Measurements from ENCODE around the gene ARHGAP4.

Gene ARHGAP4

DNA sequence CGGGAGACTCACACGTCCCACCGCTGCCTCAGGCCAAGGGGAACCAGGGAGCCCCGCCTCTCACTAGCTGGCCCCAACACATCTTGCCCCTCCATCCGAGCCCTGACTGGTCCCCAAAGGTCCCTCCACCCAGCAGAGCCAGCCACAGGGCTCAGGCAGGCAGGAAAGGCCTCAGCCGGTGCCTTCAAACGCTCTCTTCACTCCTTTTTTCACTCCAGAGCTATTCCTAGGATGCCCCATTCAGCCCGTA lies 1.5 kb upstream of the ARHGAP4 start:
- no peak for DNase-seq (ENCODE audit: low spot score)

DNA sequence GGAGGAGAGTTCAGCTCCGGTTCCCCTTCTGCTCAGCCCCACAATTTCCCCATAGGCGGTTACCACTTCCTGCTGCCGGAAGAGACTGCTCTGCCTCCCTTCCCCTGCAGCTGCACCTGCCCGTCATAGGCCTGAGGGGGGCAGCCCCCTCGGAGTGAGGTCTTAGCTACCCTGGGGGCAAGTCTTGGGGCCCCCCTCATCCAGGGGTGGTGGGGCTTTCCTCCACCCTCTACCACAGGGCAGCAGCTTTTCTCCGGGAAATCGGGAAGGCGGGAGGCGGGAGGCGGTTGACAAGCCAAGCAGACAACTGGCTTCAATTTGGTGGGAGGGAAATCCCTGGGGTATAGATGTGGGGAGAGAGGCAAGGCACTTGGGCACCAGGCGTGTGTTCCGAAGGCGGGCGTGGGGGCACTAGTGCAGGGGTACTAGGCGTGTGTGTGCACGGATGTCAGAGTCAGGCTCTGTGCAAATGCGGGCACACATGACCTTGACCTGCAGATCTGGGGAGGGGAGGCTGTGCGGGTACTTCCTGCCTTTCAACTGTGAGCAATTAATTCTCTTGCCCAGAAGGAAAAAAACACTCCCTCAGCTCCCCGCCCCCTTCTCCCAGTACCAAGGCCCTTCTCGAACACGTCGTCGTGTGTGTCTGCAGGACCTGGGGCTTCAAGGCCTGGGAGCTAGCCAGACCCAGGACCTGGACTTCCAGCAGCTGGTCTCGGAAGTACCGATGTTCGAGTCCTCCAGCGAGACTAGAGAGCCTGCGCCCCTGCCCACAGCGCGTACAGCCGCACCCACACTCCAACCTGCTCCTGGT lies 1.0 kb upstream of the ARHGAP4 start:
- no peak for DNase-seq (ENCODE audit: low spot score)

DNA sequence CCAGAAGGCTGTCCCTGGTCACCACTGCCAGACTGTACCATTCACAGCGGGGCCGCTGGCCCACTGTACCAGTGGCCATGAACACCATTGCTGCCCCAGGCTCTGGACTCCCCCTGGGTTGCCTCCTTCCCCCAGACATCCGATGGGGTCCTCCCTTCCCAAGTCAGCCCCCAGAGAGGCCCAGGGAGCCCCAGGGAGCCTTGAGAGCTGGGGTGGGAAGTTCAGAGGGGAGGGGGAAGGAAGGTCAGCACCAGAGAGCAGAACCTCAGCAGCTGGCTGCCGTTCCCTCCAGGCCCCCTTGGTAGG lies 441 bp upstream of the ARHGAP4 start:
- DNase-seq (ENCODE audit: low spot score), result no peak

DNA sequence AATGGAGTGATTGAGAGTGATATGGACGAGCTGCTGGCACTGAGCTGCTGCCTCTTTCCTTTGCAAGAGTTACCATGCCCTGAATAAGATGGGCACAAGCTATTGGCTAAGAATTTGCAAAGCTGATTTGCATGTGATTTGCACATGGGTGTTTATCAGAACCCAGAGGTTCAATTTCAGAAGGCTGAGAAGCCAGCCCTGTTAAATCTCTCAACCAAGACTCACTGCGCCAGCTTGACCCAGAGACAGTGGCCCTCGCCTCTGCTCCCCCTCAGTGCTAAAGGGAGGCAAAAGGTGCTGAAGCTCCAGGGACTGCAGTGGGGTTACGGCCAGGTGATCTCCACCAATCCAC lies 701 bp downstream of the ARHGAP4 start:
- DNase-seq (ENCODE audit: low spot score), result no peak

DNA sequence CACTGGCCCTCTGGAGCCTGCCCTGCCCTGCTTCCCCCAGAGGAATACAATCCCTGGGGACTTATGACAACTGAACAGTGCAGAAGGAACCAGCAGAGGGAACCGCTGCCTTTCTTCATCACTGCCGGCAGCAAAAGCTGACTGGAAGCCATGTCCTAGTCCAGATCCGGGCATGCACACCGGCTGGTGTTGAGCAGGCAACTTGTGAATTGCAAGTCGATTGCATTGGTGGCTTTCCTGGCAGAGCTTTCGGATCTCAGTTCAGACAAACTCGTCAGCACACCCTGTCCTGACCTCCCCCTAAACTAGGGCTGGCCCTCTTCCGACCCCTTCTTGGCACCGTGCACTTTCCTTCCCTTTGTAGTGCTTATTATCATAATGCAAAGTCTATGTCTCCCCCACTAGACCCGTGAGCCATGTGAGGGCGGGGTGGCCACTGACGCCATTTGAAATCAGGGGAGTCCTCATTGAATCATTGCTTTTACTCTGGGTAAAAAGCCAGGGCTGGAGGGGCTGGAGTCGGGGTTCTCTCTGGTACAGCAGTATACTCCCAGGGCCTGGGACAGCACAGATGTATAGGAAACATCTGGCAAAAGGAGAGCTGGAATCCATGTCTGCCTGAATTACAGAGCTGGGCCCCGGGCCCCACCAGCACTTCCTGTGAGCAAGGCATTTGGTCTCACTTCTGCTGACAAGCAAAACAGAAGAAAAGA lies 1.8 kb downstream of the ARHGAP4 start:
- DNase-seq (ENCODE audit: low spot score), result peak; percentile 31

DNA sequence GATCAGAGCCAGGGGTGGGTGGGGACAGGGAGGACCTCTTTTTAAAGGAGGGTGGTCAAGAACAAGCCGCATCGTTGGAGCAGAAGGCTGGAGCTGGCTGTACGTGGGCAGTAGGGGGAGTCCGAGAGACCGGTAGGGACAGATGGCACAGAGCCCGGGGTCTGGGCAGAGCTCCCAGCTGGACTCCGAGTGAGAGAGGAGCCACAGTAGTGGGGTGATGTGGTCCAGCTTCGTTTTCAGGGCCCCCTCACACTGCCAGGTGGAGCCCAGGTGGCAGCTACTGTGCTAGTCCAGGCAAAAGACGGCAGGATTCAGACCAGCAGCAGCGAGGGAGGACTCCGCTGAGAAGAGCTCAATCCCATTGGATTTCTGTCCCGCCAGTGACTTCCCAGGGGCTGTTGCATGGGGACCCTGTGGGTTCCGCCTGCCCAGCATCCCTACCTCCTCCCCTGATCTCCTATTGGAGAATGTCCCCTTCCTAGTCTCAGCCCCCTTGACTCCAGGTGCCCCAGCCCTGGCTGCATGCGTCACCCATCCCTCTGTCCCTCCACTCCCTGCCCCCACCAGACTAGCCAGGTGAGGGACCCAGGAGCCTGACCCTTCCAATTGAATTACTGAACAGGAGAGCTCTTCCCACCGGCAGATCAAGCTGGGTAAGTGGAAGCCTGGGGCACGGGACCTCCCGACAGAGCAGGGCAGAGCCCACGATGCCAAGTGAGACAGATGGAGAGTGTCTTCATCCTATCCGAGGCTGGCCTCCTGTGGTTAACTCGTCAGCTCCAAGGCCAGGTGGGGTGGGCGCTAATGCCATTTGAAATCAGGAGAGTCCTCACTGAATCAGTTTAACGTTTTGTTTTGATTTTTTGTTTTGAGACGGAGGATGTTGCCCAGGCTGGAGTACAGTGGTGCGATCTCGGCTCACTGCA lies 2.9 kb downstream of the ARHGAP4 start:
- peak; percentile 26 for DNase-seq (ENCODE audit: low spot score)

DNA sequence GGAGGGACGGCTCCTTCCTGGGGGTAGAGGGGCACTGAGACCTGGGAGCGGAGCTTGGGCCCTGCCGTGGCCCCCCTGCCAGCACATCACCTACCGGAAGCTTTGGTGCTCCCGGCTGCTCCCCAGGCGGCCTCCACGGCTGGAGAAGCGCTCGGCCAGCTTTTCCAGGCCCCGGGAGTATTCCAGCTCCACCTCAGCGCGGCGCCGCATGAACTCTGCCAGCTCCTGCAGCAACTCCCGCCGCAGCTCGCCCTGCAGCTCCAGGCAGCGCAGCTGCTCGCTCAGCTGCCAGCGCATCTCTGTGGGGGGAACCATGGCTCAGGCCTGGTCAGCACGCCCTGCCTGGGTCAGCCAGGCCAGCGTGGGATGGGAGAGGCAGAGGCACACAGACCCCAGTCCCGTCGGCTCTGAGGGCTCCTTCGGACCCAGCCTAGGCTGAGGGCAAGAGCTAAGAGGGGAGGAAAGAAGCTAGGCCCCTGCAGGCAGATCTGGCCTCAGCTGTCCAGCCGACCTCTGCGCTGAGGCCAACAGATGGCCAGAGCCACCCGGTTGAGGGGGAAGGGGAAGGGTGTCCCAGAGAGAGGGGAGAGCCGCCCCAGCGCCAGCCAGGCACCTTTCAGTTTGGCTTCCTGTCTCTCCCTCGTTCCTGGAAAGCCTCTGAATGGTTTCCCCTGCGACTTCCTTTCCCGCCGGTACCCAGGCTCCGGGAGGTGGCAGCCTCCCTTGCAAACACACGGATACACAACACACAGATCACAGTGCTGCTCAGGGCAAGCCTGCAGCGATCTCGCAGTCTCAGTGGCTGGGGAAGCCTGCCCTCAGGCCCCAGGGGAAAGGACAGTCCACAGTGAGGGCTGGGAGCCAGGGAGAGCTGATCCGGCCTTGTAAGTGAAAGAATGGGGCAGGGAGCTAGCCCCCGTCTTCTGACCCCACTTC lies 4.3 kb downstream of the ARHGAP4 start:
- DNase-seq (ENCODE audit: low spot score), result no peak

DNA sequence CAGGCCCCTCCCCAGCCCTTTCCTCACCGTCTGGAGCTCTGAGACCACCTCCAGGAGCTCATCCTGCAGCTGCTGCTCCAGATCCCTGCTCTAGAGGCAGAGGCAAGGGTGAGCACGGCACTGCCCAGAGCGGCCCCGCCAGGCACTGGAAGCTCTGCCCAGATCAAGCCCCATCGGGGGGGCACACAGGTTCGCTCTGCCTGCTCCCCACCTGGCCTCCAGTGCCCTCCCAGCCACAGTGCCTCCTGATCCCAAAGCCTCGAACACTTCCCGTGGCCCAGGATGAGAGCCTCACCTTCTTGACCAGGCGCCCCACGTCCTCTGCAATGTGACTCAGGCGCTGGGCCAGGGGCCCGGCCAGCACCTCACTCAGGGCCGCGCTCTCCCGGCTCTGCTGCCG lies 5.0 kb downstream of the ARHGAP4 start:
- DNase-seq (ENCODE audit: low spot score), result no peak

DNA sequence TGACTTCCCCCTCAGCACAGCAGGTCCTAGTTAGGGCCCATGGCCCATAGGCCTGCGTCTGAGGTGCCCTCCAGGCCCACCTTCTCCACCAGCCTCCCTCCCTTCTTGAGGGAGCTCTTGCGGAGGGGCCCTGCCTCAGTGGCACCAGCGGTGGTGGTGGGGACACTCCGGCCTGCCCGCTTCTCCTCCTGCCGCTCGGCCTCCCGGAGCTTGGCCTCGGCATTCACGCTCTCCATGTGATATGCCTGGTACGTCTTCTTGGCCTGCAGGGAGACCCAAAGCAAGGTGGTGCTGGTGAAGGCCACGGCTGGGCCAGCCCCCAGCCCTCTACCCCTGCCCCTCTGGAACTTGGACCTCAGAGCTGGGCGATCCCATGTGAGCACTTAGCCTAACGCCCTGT lies 5.5 kb downstream of the ARHGAP4 start:
- DNase-seq (ENCODE audit: low spot score), result no peak

DNA sequence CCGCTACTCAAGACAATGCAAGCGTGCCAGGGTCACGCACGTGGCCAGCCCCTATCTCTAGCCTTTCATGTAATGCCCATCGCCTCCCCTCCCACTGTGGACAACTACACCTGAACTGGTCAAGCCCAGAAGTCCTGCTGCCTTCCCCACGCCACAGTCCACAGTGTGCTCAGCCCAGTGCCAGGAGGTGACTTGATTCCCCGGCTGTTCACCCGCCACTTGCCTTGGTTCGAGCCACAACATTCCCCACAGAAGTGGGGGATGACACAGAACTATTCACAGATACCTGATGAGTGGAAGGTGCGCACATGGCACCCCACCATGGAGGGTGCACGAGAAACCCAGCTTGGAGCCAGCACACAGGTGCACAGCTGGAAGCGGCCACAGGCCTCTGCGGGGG lies 6.8 kb downstream of the ARHGAP4 start:
- DNase-seq (ENCODE audit: low spot score), result no peak

DNA sequence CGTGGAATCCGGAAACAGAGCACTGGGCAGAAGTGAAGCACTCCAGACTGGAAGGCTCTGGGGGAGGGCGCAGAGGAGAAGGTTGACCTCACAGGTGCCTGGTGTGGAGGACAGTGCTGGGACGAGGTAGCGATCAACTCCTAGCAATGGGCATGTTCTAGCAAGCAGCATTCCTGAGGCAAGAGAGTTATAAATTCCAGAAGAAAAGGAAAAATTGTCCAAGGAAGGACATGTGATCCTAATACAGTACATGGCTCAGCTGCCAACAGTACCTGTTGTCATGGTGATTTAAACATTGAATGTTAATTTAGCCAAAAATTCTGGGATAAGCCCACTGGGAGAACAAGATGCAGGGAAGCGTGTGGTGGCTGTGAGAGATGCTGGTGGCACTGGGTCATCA lies 8.2 kb downstream of the ARHGAP4 start:
- no peak for DNase-seq (ENCODE audit: low spot score)

DNA sequence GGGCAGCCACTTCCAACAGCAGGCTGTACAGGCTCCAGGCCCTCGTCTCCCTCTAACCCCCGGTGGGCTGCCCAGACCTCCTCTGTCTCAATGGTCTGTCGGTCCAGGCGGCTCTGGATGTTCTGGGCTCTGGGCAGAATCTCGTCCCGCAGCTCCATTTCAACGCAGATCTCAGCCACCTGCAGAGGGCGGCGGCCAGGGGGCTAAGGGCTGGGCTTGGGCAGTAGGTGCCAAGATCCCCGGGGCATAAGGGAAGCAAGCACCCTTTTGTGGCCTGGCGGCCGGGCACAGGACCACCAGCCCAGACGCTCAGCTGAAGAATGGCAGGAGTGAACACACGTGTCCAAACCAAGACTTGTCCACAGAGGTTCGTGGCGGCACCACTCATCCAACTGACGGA lies 12.4 kb downstream of the ARHGAP4 start:
- DNase-seq (ENCODE audit: low spot score), result no peak

DNA sequence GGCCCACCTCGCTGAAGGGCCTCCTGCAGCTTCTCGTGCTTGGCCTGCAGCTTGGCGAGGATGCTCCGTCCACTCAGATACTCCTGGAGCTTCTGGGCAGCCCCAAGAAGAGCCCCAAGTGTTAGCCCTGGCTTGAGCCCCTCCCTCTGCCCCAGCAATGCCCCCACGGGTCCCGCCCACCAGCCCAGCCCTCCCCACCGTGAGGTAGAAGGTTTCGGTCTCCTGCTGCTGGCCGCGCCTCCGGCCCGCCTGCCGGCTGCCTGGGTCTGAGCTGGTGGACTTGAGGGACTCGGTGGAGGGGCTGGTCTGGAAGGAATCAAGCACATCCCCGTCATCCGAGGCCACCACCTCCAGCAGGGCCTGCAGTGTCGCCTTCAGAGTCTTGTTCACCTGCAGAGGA lies 12.9 kb downstream of the ARHGAP4 start:
- no peak for DNase-seq (ENCODE audit: low spot score)

DNA sequence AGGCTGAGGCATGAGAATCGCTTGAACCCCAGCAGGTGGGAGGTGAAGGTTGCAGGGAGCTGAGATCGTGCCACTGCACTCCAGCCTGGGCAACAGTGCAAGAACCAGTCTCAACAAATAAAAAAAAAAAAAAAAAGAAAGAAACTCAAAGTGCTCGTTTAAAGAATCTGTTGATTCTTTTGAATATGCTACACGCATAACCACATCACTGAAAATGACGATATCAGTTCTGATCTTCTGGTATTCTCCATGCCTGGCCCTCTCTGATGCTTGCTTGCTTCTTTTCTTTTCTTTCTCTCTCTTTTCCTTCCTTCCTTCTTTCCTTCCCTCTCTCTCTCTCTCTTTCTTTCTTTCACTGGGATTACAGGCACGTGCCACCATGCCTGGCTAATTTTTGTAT lies 14.3 kb downstream of the ARHGAP4 start:
- no peak for DNase-seq (ENCODE audit: low spot score)

DNA sequence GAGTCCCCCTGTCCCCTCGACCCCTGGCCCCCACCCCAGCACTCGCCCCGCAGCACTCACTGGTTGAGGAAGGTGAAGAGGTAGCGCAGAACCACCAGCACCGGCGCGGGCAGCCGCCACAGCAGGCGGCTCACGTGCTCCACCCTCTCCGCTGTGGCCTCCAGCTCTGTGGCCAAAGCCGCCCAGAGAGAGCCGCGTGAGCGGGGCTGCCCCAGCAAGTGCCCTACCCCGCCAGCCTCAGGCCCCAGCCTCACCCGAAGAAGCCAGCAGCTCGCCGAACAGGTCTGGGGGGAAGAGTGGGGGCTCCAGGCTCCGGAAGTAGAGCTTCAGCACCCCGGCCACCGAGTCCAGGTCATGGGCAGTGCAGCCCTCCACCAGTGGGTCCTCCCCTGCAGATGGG lies 15.6 kb downstream of the ARHGAP4 start:
- DNase-seq (ENCODE audit: low spot score), result no peak

DNA sequence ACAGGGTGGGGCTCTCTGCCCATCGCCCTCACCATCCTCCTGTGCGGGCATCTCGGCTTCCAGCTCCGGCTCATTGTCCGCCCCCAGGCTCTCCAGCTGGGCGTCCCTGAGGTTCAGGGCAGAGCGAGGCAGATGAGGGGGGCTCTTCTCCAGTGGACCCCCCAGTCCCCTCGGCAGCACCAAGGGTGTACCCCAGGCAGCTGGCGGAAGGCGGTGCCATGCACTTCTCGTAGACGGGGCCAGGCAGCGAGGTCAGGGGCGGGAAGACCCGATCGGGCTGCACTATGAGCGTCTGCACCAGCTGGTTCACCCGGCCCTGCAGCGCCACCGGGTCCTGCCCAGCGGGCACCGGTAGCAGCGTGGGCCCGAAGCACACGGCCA lies 16.1 kb downstream of the ARHGAP4 start:
- DNase-seq (ENCODE audit: low spot score), result no peak

DNA sequence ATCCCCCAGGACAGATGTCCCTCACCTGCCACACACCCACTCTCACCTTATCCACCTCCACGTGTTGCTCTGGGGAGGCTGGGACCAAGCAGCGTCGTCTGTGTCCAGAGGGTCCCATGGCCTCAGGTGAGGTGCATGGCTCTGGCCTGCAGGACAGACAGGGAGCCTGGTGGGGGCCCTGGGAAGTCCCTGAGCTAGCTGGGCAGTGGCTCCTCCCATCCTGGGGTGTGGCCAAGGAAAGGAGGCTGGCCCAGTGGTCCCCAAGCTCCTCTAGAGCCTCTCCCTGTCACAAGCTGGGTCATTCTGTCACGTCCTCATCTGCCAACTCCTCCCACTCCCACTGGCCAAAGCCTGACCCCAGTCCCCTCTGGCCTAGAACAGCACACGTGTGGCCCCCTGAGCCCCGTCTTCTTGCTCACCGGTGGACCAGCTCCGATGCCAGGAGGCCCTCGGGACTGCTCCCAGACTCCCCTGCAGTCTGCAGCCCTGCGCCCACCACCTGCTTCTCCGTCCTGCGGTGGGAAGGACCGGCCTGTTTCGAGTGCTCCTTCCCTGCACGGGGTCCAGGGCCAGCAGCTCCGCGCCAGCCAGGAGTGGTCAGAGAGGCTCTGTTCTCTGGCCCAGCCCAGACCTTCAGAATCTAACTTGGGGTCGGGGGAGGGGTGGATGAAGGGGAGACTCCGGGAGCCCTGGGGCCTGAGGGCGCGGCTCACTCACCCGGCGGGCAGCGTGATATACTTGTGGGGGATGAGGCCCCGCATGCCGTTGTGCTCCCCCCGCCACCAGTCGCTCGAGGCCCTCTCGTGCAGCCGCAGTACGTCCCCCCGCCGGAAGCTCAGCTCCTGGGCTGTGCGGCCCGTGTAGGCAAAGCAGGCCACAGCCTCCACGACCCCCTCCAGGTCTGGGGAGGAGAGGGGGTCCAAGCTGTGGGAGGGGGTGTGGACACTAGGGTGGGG lies 16.8 kb downstream of the ARHGAP4 start:
- no peak for DNase-seq (ENCODE audit: low spot score)

DNA sequence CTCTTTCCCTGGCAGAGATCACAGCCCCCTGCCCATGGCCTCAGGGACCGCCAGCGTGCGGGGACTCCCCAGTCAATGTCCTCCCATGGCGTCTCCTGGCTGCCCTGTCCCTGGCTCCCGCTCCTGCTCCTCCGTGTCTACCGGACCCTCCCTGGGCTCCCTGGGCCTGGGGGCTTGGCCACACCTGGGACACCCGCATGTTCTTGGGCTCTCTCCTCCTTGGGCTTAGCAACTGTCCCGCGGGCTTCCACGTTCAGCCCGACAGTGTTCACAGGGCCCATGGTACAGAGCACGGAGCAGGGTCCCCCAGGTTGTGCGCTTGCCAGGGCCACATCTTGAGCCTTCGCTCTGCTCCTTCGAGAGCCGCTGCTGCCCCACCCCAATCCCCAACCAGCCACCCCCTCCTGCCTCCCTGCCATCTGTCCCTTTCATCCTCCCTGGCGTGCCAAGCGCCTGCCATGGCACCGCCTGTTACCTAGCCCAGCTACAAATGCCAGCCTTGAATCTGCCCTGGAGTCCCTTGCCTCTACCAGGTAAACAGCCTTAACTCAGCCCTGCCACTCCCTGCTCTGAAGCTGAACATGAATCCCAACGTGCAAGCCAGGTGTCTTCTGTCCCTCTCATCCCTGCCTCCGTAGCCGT lies 17.7 kb downstream of the ARHGAP4 start:
- DNase-seq (ENCODE audit: low spot score), result no peak

DNA sequence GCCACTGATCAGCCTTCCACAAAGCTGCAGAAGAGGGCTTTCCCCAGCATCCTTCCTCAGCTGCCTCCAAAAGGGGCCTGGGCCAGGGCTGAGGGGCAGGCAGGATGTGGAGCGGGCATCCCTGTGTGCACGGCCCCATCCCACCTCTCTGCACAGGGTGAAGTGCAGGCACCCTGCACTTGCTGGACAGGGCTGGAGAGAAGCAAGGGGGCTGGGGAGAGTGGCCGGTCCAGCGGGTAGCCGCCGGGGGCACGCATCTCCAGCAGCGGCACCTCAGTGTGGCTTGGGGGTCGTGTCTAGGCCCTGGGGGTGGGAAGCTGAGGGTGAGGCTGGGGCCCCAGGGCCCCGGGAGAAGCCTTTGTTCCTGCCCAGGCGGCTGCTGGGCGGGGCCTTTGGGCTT lies 18.6 kb downstream of the ARHGAP4 start:
- no peak for DNase-seq (ENCODE audit: low spot score)

DNA sequence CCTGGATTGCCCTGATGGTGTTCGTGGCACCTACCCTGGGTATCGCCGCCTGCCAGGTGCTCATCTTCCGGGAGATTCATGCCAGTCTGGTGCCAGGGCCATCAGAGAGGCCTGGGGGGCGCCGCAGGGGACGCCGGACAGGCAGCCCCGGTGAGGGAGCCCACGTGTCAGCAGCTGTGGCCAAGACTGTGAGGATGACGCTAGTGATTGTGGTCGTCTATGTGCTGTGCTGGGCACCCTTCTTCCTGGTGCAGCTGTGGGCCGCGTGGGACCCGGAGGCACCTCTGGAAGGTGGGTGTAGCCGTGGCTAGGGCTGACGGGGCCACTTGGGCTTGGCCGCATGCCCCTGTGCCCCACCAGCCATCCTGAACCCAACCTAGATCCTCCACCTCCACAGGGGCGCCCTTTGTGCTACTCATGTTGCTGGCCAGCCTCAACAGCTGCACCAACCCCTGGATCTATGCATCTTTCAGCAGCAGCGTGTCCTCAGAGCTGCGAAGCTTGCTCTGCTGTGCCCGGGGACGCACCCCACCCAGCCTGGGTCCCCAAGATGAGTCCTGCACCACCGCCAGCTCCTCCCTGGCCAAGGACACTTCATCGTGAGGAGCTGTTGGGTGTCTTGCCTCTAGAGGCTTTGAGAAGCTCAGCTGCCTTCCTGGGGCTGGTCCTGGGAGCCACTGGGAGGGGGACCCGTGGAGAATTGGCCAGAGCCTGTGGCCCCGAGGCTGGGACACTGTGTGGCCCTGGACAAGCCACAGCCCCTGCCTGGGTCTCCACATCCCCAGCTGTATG lies 19.7 kb downstream of the ARHGAP4 start:
- no peak for DNase-seq (ENCODE audit: low spot score)

All from putamen (tissue), 1 donor.